B cell (primary cell): ENCODE results near the gene ENOX1.

Source experiments
- EZH2 ChIP-seq: IDR thresholded peaks from 2 replicates; pipeline ENCODE4 v1.6.1; 2012; ENCODE audit warnings: borderline replicate concordance, low read depth, mild to moderate bottlenecking, moderate library complexity, low read length; ENCODE audit not compliant: insufficient read depth, poor library complexity, severe bottlenecking
- TF ChIP-seq, protein P1 (sequence below): fragments of 200-600 bp; IDR thresholded peaks from one replicate; pipeline ENCODE4 v1.8.0; 2022; ENCODE audit warnings: antibody characterized with exemption, mild to moderate bottlenecking

DNA sequence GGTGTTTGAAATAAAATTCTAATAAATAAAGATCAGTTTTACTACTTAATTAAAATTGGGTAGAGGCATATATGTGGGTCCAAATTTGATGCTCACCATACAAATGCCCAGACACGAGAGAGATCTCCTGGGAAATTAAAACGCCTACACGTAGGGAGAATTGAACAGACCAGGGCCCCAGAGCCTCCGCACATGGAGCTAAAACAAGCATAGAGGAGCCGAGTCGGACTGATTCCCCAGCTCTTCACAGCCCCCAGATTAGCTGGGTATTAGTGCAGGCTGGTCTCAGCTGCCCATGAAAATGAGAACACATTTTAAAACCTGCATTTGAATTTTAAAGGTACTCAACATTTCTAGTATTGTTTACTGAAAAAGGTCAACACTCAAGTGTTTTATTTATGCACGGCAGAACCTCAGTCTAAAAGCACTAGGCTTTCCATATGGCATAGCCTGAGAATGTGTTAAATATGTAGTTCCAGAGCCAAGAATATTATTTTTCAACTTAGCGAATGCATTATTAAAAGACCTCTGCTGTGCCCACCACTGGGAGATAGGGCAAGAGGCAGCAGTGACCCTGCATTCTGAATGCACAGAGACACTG, 344.8 kb downstream of the ENOX1 start:
- TF ChIP-seq, protein P1, sequence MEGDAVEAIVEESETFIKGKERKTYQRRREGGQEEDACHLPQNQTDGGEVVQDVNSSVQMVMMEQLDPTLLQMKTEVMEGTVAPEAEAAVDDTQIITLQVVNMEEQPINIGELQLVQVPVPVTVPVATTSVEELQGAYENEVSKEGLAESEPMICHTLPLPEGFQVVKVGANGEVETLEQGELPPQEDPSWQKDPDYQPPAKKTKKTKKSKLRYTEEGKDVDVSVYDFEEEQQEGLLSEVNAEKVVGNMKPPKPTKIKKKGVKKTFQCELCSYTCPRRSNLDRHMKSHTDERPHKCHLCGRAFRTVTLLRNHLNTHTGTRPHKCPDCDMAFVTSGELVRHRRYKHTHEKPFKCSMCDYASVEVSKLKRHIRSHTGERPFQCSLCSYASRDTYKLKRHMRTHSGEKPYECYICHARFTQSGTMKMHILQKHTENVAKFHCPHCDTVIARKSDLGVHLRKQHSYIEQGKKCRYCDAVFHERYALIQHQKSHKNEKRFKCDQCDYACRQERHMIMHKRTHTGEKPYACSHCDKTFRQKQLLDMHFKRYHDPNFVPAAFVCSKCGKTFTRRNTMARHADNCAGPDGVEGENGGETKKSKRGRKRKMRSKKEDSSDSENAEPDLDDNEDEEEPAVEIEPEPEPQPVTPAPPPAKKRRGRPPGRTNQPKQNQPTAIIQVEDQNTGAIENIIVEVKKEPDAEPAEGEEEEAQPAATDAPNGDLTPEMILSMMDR: no peak
- TF ChIP-seq EZH2: no peak
